DND-41 (cell line): ENCODE data around the gene RCBTB1.

Source experiments
- ATAC-seq: fragments of 200-7000 bp; cut with Tn5 transposase; 3 replicates; pipeline ENCODE4 v1.9.1; 2021; ENCODE audit warnings: low read depth; ENCODE audit not compliant: insufficient read depth
- DNase-seq: peaks from one replicate; pipeline ENCODE4 v3.0.0-alpha.2; 2020
- H2AFZ ChIP-seq: 2 replicates; pipeline ENCODE4 v1.6.0; 2012; ENCODE audit warnings: low read depth, low read length
- H3K27ac ChIP-seq: 2 replicates; pipeline ENCODE4 v1.5.1; 2012; ENCODE audit warnings: low read length, inconsistent platforms
- H3K27me3 ChIP-seq: fragments of 200-600 bp; sonication (generic); 2 replicates; pipeline ENCODE4 v1.6.0; 2012; ENCODE audit warnings: low read length, mild to moderate bottlenecking, inconsistent platforms; ENCODE audit not compliant: insufficient read depth, poor library complexity
- H3K36me3 ChIP-seq: 2 replicates; pipeline ENCODE4 v1.5.1; 2012; ENCODE audit warnings: low read length, inconsistent platforms; ENCODE audit not compliant: insufficient read depth
- H3K4me1 ChIP-seq: 2 replicates; pipeline ENCODE4 v1.5.1; 2012; ENCODE audit warnings: mild to moderate bottlenecking, low read length; ENCODE audit not compliant: insufficient read depth
- H3K4me2 ChIP-seq: 2 replicates; pipeline ENCODE4 v1.6.0; 2012; ENCODE audit warnings: mild to moderate bottlenecking, moderate library complexity, low read length, inconsistent platforms; ENCODE audit not compliant: insufficient read depth
- H3K4me3 ChIP-seq, 2 experiments: fragments of 200-600 bp in 1 of 2; shearing (Covaris generic) in 1 of 2; 2 replicates each; pipeline ENCODE4 v1.5.1; 2012 to 2016; ENCODE audit warnings: inconsistent platforms in 2 of 2, low read length in 2 of 2, mild to moderate bottlenecking in 2 of 2, low read depth in 1 of 2, moderate library complexity in 1 of 2
- H3K79me2 ChIP-seq: 2 replicates; pipeline ENCODE4 v1.6.0; 2012; ENCODE audit warnings: low read length, inconsistent platforms; ENCODE audit not compliant: insufficient read depth
- H3K9ac ChIP-seq: 2 replicates; pipeline ENCODE4 v1.6.0; 2012; ENCODE audit warnings: low read depth, mild to moderate bottlenecking, inconsistent platforms, low read length, moderate library complexity
- H3K9me3 ChIP-seq: 2 replicates; pipeline ENCODE4 v1.5.1; 2012; ENCODE audit warnings: low read length, moderate library complexity, mild to moderate bottlenecking, inconsistent platforms; ENCODE audit not compliant: insufficient read depth, severe bottlenecking
- H4K20me1 ChIP-seq: 2 replicates; pipeline ENCODE4 v1.6.0; 2012; ENCODE audit warnings: low read length; ENCODE audit not compliant: insufficient read depth
- EZH2 ChIP-seq: IDR thresholded peaks from 3 replicates; pipeline ENCODE4 v1.6.1; 2012; ENCODE audit warnings: borderline replicate concordance, low read depth, mild to moderate bottlenecking, moderate library complexity, low read length, inconsistent platforms; ENCODE audit not compliant: severe bottlenecking
- TF ChIP-seq, protein P1 (sequence below): IDR thresholded peaks from 2 replicates; pipeline ENCODE4 v1.5.1; 2012; ENCODE audit warnings: borderline replicate concordance, low read length, moderate library complexity, mild to moderate bottlenecking; ENCODE audit not compliant: poor library complexity, severe bottlenecking; ENCODE audit errors: extremely low read depth

RCBTB1 gene

DNA sequence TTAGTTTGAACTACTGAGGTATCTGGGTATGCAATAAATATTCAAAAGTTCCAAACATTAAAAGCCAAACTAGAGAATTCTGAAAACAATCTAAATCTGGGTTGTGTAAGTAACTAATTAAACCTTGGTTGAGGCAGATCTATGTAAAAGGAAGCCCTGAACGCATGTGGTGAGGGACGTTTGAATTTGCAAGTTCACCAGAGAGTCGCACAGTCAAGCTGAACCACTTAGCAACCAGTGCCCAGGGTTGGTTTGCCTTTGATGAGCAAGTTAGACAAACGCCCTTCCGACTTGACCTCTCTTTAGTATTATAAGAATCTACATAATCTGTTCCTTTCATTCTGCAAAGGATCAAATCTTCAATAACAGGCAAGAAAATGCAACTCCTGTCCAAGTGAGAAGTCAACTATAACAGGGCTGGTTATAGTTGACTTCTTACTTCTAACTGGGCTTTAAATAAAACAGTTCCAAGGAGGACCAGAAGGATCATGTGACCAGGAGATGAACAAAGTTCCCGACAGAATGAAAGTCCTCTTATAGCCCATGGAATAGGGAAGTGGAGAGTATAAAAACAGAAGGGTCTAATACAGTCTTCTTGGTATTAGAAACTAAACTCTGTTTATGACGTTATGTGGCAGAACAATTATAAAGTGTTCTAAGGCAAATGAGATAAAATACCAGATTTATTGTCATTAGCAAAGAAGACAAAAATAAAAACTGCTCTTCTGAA, 49.0 kb downstream of the RCBTB1 start:
- no peak for ATAC-seq
- Histone ChIP-seq H3K9ac (no peak overlapping the region), H3K4me1 (no peaks in the 10 kb centered on the region), H3K4me2 (no peak overlapping the region), H4K20me1 (no peaks in the 10 kb centered on the region), H3K27me3 (no peaks in the 10 kb centered on the region), H3K79me2 (no peaks in the 10 kb centered on the region), H3K36me3 (peaks cover 45% of the 10 kb centered on the region), H2AFZ (no peak overlapping the region), H3K27ac (no peak overlapping the region), H3K9me3 (no peaks in the 10 kb centered on the region), H3K4me3 (no peak overlapping the region)
- TF ChIP-seq EZH2, result no peak
- TF ChIP-seq, protein P1, sequence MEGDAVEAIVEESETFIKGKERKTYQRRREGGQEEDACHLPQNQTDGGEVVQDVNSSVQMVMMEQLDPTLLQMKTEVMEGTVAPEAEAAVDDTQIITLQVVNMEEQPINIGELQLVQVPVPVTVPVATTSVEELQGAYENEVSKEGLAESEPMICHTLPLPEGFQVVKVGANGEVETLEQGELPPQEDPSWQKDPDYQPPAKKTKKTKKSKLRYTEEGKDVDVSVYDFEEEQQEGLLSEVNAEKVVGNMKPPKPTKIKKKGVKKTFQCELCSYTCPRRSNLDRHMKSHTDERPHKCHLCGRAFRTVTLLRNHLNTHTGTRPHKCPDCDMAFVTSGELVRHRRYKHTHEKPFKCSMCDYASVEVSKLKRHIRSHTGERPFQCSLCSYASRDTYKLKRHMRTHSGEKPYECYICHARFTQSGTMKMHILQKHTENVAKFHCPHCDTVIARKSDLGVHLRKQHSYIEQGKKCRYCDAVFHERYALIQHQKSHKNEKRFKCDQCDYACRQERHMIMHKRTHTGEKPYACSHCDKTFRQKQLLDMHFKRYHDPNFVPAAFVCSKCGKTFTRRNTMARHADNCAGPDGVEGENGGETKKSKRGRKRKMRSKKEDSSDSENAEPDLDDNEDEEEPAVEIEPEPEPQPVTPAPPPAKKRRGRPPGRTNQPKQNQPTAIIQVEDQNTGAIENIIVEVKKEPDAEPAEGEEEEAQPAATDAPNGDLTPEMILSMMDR, result no peak
- DNase-seq, result no peak

DNA sequence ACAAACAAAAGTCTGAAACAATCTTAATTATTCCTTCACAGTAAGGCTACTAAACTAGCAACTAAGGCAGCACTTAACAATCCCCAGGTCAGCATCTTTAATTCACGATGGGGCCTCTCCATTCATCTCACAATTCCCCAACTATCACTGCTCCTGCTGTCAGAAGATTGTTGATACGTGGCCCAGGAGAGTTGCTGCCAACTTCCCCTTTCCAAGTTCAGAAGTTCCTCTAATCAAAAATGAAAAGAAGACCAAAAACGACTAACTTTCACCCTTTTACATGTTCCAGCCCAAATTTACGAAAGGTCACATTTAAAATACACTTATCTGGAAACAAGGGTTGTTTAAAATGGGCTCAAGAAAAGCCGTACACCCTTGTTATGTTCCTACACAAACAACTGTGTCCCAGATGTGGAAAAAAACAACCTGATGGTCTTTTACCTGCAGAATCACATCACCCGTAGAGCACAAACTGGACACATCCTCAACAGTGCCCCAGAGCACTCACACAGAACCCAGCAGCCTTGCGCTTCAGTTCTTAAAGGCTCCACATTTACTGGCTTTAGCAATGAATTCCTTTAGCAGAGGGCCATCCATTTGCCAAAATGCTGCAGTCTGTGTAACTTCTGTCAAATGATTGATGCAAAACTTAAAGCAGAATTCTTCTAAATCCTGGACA, 51.6 kb downstream of the RCBTB1 start:
- ATAC-seq (no peak), DNase-seq (no peak)
- H3K79me2 ChIP-seq, result no peaks in the 10 kb centered on the region
- TF ChIP-seq EZH2, result no peak
- TF ChIP-seq, protein P1, result no peak
- peaks cover 33% of the 10 kb centered on the region for H3K36me3 ChIP-seq
- H3K27ac ChIP-seq, result no peak overlapping the region
- H2AFZ ChIP-seq, result no peak overlapping the region
- H3K27me3 ChIP-seq, result no peaks in the 10 kb centered on the region
- no peak overlapping the region for H3K4me3 ChIP-seq
- no peak overlapping the region for H3K9ac ChIP-seq
- no peaks in the 10 kb centered on the region for H3K9me3 ChIP-seq
- H3K4me1 ChIP-seq, result no peaks in the 10 kb centered on the region
- H3K4me2 ChIP-seq, result no peak overlapping the region
- no peaks in the 10 kb centered on the region for H4K20me1 ChIP-seq

DNA sequence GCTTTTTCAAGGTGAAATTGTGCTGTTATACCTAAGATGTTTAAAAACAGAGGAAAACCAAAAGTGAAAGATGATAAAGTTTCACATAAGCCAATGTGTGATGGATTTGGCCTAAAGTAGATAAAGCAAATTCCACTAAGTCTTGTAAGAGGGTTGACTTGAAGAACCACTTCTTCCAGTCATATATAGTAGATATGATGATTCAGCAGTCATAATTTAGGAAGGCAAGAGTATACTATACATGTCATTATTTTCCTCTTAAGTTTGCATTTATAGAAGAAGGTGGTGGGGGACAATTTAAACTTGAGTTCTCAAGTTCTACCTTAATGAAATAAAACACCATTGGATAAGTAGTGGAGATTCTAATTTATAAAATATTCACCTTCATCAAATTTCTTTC, 52.3 kb downstream of the RCBTB1 start:
- no peaks in the 10 kb centered on the region for H4K20me1 ChIP-seq
- no peaks in the 10 kb centered on the region for H3K79me2 ChIP-seq
- DNase-seq (no peak), ATAC-seq (no peak)
- H3K27ac ChIP-seq, result no peak overlapping the region
- H3K27me3 ChIP-seq, result no peaks in the 10 kb centered on the region
- peaks cover 41% of the 10 kb centered on the region for H3K36me3 ChIP-seq
- H3K9me3 ChIP-seq, result no peaks in the 10 kb centered on the region
- no peak overlapping the region for H2AFZ ChIP-seq
- H3K4me2 ChIP-seq, result no peak overlapping the region
- H3K4me1 ChIP-seq, result no peaks in the 10 kb centered on the region
- no peak overlapping the region for H3K9ac ChIP-seq
- H3K4me3 ChIP-seq, result no peak overlapping the region
- TF ChIP-seq, protein P1, result no peak
- no peak for TF ChIP-seq EZH2
